ENCODE measurements around the gene HDHD5. TPM values are rescaled to one million over a fixed set of nuclear protein-coding genes. Genes with fewer than 3 reads are reported as not detected.
A peak's percentile ranks its signal among the peaks of the same experiment; 100 is the strongest.

The HDHD5 gene
- polyA plus RNA-seq, 1 donor from 2014 or later, result 91.3 TPM

DNA sequence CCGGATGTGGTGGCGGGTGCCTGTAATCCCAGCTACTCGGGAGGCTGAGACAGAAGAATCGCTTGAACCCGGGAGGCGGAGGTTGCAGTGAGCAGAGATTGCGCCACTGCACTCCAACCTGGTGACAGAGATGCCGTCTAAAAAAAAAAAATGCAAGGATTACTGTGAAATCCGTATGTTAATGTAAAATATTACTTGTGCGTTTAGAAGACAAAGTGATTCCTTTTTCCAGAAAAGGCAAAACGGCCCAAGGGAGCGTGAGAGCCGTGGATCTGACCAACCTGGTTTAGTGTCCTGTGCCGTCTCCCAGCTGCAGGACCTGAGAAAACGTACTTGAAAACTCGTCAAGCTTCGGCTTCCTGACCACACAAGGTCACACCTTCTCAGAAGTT is 905 bp downstream of the HDHD5 start:
- no peaks in the 10 kb centered on the region for H3K9me2 ChIP-seq (ENCODE audit: insufficient read depth, low read length)
- TF ChIP-seq EP300 (conservative IDR thresholded peaks at IDR 0.05; ENCODE audit: poor library complexity, severe bottlenecking) (no peak), TAF1 (IDR thresholded peaks at IDR 0.05; ENCODE audit: low read depth) (no peak), POLR2AphosphoS5 (IDR thresholded peaks at IDR 0.05) (no peak), EZH2 (IDR thresholded peaks at IDR 0.05; ENCODE audit: borderline replicate concordance, insufficient read depth, low read length, poor library complexity, severe bottlenecking) (no peak), SMC3 (conservative IDR thresholded peaks at IDR 0.05; ENCODE audit: poor library complexity) (no peak), RAD21 (conservative IDR thresholded peaks at IDR 0.05) (no peak), MXI1 (conservative IDR thresholded peaks at IDR 0.05; ENCODE audit: poor library complexity, severe bottlenecking) (no peak)
- TF ChIP-seq, protein P1, sequence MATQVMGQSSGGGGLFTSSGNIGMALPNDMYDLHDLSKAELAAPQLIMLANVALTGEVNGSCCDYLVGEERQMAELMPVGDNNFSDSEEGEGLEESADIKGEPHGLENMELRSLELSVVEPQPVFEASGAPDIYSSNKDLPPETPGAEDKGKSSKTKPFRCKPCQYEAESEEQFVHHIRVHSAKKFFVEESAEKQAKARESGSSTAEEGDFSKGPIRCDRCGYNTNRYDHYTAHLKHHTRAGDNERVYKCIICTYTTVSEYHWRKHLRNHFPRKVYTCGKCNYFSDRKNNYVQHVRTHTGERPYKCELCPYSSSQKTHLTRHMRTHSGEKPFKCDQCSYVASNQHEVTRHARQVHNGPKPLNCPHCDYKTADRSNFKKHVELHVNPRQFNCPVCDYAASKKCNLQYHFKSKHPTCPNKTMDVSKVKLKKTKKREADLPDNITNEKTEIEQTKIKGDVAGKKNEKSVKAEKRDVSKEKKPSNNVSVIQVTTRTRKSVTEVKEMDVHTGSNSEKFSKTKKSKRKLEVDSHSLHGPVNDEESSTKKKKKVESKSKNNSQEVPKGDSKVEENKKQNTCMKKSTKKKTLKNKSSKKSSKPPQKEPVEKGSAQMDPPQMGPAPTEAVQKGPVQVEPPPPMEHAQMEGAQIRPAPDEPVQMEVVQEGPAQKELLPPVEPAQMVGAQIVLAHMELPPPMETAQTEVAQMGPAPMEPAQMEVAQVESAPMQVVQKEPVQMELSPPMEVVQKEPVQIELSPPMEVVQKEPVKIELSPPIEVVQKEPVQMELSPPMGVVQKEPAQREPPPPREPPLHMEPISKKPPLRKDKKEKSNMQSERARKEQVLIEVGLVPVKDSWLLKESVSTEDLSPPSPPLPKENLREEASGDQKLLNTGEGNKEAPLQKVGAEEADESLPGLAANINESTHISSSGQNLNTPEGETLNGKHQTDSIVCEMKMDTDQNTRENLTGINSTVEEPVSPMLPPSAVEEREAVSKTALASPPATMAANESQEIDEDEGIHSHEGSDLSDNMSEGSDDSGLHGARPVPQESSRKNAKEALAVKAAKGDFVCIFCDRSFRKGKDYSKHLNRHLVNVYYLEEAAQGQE (IDR thresholded peaks at IDR 0.05; ENCODE audit: borderline replicate concordance), result no peak
- TF ChIP-seq, protein P2, sequence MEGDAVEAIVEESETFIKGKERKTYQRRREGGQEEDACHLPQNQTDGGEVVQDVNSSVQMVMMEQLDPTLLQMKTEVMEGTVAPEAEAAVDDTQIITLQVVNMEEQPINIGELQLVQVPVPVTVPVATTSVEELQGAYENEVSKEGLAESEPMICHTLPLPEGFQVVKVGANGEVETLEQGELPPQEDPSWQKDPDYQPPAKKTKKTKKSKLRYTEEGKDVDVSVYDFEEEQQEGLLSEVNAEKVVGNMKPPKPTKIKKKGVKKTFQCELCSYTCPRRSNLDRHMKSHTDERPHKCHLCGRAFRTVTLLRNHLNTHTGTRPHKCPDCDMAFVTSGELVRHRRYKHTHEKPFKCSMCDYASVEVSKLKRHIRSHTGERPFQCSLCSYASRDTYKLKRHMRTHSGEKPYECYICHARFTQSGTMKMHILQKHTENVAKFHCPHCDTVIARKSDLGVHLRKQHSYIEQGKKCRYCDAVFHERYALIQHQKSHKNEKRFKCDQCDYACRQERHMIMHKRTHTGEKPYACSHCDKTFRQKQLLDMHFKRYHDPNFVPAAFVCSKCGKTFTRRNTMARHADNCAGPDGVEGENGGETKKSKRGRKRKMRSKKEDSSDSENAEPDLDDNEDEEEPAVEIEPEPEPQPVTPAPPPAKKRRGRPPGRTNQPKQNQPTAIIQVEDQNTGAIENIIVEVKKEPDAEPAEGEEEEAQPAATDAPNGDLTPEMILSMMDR (IDR thresholded peaks at IDR 0.05; ENCODE audit: poor library complexity, severe bottlenecking), result no peak
- H3K9me3 ChIP-seq (ENCODE audit: low read length), result no peaks in the 10 kb centered on the region
- peak overlapping the region; percentile 78 for H3K9ac ChIP-seq (ENCODE audit: low read length)
- peak overlapping the region; percentile 95 for H3K4me3 ChIP-seq (ENCODE audit: low read length)
- H3K27ac ChIP-seq (ENCODE audit: low read length), result peak overlapping the region; percentile 76
- peaks cover 13% of the 10 kb centered on the region for H3K79me2 ChIP-seq (replicated peaks; ENCODE audit: insufficient read depth, low read length)
- no peaks in the 10 kb centered on the region for H4K20me1 ChIP-seq (ENCODE audit: insufficient read depth)
- H3K36me3 ChIP-seq (ENCODE audit: insufficient read depth, low read length), result no peaks in the 10 kb centered on the region
- H3K27me3 ChIP-seq (ENCODE audit: insufficient read depth, low read depth, low read length), result no peaks in the 10 kb centered on the region
- peak overlapping the region; percentile 84 for H3K4me2 ChIP-seq (ENCODE audit: low read length)
- H2AFZ ChIP-seq (ENCODE audit: low read depth, low read length), result peak overlapping the region; percentile 73
- no peaks in the 10 kb centered on the region for H3F3A ChIP-seq (ENCODE audit: insufficient read depth, low read length, poor library complexity, severe bottlenecking)

DNA sequence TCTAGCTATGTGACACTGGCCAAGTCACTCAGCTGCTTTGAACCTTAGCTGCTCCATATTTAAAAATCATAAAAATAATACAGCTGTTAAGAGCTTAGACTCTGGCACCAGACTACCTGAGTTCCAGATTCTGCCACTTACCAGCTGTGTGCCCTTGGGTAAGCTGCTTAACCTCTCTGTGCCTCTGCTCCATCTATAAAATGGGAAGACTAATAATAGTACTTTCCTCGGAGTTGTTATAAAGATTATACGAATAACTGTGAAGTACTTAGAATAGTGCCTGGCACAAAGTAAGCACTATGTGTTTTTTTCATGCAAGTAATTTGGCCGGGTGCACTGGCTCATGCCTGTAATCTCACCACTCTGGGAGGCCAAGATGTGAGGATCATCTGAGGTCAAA is 1.4 kb downstream of the HDHD5 start:
- no peaks in the 10 kb centered on the region for H3K27me3 ChIP-seq (ENCODE audit: insufficient read depth, low read depth, low read length)
- H3K4me3 ChIP-seq (ENCODE audit: low read length), result peak overlapping the region; percentile 95
- TF ChIP-seq RAD21 (conservative IDR thresholded peaks at IDR 0.05), result no peak
- TF ChIP-seq, protein P1 (IDR thresholded peaks at IDR 0.05; ENCODE audit: borderline replicate concordance), result no peak
- no peak for TF ChIP-seq TAF1 (IDR thresholded peaks at IDR 0.05; ENCODE audit: low read depth)
- H3K27ac ChIP-seq (ENCODE audit: low read length), result no peak overlapping the region
- H3K79me2 ChIP-seq (replicated peaks; ENCODE audit: insufficient read depth, low read length), result peaks cover 13% of the 10 kb centered on the region
- no peaks in the 10 kb centered on the region for H3K36me3 ChIP-seq (ENCODE audit: insufficient read depth, low read length)
- no peak overlapping the region for H2AFZ ChIP-seq (ENCODE audit: low read depth, low read length)
- no peaks in the 10 kb centered on the region for H4K20me1 ChIP-seq (ENCODE audit: insufficient read depth)
- peak overlapping the region; percentile 17 for H3K4me2 ChIP-seq (ENCODE audit: low read length)
- no peaks in the 10 kb centered on the region for H3F3A ChIP-seq (ENCODE audit: insufficient read depth, low read length, poor library complexity, severe bottlenecking)
- H3K9me2 ChIP-seq (ENCODE audit: insufficient read depth, low read length), result no peaks in the 10 kb centered on the region
- H3K9me3 ChIP-seq (ENCODE audit: low read length), result no peaks in the 10 kb centered on the region
- peak overlapping the region; percentile 78 for H3K9ac ChIP-seq (ENCODE audit: low read length)

All from neural cell (in vitro differentiated cells).